Measurements from ENCODE around the gene EEF1AKMT4.

GRCh38 chr3:184255291-184256039 lies 6.0 kb downstream of the EEF1AKMT4 start:
- no peak for TF ChIP-seq CTCF (IDR thresholded peaks at IDR 0.05; ENCODE audit: insufficient read depth, low read length)
- no peak for TF ChIP-seq POLR2AphosphoS5 (IDR thresholded peaks at IDR 0.05; ENCODE audit: low read depth)
